H4 (cell line): Measurements from ENCODE around the gene BEND7. TPM values are rescaled to one million over a fixed set of nuclear protein-coding genes. Genes with fewer than 3 reads are reported as not detected.

Experiments used
- DNase-seq: peaks from one replicate; pipeline ENCODE4 v3.0.0-alpha.2; 2015; ENCODE audit warnings: low spot score
- total RNA-seq: library from RNA; depleted of rRNA; stranded (reverse); fragments of >200 nt; shearing (Covaris generic); gene quantifications from 2 replicates; pipeline ENCODE4 v1.2.3, GENCODE V29; 2014

Gene BEND7
- total RNA-seq, 1 experiment from 2014 or later: 3.8 TPM

DNA sequence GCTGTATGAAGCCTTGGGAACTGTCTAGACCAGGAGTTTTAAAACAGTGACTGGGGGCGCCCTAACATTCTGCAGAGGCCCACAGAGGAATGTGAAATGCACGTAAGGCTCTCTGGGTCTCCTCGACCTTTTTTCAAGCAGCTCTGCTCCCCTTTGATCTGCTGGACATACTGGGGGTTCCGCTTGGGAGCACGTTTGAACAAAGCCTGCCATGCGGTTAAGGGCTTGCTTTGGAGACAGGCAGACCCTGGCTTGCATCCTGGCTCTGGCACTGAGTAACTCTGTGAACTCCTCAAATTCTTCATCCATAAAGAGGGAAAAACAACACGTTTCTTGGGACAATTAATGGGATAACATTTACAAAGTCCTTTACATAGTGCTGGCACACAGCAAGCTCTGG is 7.8 kb downstream of the BEND7 start:
- DNase-seq: no peak

DNA sequence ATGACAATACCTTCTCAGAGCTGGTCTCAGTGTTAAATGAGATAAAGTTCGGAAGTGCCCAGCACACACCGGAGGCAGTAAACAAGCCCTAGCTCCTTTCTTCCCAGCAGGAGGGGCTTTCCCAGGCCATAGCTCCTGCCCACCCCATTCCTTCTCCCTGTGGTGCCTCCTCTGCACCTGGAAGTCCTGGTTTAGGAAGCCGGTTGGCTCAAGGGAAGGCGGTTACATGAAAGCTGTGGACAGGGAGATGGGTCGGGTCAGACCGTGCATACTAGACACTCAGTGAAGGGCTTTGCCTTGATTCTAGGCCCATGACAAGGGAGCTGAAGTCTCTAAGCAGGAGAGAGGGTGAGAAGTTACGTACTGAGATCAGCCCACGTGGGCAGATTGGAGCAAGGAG is 8.6 kb downstream of the BEND7 start:
- no peak for DNase-seq

DNA sequence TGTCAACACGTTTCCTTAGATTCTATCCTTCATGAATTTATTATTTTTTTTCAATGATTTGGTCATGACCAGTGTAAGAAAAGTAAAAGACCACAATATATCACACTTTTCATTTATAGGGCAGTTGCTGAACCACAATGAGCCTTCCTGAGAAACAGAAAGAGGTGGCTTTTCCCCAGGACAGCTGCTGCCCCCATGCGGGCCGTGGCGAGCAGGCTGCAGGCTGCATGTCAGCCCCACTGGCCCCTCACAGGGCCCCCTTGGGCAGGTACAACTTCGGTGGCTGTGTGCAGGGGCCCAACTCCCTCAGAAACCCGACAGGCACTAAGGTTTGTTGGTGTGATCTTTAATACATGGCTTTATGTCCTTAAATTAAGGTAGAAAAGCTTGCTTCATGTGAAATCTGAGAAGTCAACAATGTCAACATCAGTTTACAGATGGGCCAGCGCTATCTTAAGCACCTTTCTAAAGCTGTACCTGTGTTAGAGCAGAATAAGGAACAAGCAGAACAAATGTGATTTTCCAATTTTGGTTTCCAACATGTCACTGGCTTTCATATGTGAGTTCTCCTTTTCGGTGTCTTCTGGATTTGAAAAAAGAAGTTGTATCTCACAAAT is 10.6 kb downstream of the BEND7 start:
- no peak for DNase-seq

DNA sequence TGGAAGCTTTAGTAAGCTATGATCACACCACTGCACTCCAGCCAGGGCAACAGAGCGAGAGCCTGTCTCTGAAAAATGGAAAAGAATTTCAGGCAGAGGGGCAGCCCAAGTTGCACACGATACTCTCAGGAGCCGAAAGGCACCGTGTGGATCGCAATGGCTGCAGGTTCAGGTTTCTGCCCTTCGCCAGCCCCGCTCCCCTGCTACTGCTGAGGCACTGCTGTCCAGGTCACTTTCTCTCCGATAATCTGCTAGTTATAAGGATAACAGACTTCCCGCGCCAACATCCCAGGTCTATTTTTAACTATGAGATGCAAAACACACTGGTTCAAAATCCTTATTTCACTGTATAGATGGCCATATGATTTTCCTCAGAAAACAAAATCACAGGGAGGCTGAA is 11.1 kb downstream of the BEND7 start:
- no peak for DNase-seq

DNA sequence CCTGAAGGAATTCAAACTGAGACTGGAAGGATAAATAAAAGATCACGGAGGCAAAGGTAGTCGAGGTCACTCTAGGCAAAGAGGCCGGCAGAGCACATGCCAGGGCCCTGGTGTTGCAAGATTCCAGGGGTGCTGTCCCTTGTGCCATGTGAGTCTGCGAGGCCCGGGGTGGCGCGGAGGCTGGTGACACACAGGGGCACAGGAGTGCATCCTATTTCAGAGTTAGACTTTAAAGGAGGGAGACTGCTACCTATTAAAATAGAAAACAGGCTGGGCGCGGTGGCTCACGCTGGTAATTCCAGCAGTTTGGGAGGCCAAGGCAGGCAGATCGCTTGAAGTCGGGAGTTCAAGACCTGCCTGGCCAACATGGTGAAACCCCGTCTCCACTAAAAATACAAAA is 12.6 kb downstream of the BEND7 start:
- no peak for DNase-seq

DNA sequence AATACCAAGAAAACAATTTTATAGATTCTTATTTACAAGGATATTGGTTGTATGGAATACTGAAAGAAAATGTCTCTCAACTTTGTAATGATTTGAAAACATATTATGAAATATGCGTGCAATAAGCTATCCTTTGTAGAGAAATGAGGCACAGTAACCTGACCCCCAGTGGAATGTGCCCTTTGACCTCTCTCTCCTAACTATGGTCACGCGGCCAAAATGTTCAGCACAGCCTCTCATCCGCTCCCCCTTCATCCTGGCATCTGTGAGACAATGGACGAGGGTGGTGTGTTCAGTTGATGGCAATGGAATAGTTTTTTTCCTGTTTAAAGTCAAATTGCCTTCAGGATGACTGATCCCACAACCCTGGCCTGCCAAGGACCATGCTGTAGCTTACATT is 13.3 kb downstream of the BEND7 start:
- no peak for DNase-seq

DNA sequence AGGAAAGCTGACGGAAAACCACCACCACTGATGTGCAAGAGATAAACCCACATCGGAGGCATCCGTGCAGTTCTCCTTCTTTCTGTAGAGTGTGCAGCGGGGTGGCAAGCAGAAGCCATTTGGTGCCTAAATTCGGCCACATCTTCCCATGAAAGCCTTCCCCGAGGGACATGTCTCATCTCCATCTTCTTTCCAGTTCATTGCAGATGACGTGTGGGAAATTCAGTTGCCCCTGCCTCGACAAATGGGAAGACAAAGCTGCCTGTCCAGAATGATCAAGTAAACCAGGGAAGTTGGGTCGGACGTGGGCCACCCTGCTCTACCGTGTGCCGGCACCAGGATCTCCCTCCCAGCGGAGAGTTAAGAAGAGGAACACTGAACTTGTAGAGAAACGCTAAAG is 14.5 kb downstream of the BEND7 start:
- DNase-seq: no peak

DNA sequence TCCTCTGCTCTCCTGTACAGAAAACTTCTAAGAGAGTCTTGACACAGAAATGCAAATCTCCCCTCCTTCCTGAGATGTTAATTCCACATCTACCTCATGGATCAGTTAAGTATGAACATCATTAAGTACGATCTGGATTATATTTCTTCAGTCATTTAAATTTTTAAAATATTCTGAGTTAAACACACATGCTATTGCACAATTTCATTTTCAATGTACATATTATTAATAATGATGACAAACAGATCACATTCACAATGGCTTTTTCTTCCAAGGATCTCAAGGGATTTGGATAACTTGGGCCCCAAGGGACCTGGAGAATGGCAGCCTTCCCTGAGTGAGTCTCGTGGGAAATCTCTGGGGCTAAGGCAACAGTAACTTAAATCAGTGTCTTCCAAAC is 16.2 kb downstream of the BEND7 start:
- no peak for DNase-seq

DNA sequence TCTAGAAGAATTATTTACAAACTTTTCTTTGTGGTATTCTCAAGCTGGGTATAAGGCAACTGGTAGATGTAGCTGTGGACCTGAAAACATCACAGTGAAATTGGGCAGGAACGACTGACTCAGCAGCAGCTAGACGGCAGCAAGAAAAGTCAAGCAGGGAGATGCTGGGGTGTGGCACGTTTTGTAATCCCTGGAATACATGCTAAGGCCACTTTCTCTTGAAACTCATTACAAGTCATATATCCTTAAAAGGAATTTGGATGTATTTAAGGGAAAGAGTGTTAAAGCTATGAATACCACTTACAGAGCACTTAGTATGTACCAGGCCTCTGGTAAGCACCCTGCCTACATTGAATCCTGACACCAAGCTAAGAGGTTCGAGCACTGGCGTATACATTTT is 17.4 kb downstream of the BEND7 start:
- no peak for DNase-seq

DNA sequence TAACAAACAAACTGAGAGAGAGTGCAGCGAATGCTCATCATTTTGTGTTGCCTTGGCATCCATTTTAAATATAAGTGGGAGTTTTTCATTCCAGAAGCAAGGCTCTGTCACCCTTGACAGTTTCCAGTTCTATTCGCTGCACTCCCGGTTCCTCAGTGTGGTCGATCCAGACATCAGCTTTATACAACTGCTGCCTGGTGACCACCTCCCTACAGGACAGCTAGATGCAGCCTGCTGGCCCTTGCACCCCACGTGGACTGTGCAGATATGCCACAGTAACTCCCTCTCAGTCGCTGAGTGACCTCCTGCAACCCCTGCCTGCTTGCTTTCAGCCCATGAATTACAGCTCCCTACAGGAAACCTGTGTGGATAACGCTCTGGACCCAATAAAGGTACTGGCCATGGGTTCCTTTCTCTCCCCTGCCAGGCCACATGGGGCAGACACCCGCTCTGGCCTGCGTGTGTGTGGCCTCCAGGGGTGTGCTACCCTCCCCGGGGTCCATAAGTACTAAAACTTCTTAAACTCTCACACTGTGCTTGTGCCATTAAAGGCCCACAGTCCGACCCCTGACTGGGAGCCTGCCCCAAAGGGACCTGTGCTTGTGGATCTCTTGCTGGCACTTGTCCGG is 23.6 kb downstream of the BEND7 start:
- no peak for DNase-seq

DNA sequence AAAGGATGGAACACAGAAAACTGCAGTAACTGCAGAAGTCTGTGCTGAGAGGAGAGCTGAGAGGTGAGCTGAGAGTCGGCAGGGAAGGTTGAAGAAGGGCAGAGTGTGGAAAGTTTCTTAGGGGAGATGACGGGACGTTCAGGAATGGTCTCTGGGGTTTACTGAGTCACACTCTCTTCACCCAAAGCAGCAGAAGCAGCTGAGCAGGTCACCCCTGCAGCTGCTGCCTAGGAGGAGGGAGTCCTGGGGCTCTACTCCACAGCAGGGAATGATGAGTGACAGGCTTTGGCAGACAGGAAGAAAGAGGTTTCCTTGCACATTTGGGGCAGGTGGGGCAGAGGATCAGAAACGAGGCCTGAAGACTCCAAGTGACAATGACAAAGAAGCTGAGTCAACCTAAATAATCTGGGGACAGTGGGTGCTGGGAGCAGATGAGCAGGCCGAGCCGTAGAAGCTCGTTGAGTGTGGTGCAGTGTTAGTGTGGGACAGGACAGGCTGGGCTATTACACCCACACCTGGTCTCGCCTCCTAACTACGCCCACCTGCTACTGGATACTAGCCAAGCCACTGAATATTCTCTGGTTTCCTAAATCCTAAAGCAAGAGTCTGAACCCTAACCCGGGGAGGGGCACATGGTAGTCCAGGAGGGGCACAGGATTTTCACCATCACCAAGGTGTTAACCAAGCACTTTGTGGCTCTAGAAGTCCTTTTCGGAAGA is 24.9 kb downstream of the BEND7 start:
- DNase-seq: no peak

DNA sequence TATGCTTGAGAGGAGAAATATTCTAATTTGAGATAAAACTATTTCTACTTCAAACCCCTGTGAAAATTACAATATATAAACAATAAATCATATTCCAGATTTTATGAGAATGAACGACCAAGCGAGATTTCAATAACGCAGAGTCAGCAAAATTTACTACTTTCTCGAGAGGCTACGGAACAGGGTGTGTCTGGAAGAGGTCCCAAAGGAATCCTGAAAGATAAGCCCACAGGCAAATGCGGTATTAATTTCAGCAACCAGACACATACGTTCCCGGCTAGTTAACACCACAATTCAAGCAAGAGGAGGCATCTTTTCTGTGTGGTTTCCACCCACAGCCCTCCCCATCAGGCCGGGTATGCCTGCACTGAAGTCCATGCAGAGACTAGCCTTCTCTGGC is 26.4 kb downstream of the BEND7 start:
- DNase-seq: no peak

DNA sequence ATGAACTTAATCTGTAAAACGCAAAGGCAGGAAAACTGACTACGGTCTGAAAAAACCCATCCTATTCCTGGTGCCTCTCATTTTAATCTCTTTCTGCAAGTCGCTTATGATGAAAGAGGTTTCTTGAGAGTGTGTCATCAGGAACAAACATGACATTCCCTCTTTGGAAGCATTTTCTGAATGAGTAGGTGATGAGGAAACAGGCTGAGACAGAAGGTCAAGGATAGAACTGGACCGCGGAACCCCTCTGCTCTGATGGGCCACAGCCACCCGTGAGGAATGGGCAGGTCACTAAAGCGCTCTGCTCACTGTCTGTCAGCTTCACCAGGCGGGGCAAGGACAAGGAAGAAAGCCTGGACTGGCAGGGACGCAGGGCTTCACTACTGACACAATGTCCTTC is 28.6 kb downstream of the BEND7 start:
- no peak for DNase-seq

DNA sequence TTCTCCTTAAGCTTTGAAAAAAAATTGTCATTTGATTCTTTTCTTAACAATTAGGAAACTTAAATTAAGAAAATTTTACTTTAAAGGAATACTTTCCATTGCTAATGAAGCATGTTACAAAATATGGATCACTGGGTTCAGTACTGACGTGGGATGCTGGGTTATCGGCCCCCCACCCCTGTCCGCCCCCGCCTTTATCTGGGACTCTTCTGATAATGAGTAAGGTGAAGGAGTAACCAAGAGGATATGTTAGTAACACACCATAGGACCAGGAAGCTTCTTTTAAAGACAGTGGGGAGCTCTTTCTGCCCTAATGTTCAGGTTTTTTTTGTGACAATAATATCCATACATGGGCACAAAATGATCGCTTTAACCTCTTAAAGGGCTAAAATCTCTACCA is 29.7 kb downstream of the BEND7 start:
- DNase-seq: no peak

DNA sequence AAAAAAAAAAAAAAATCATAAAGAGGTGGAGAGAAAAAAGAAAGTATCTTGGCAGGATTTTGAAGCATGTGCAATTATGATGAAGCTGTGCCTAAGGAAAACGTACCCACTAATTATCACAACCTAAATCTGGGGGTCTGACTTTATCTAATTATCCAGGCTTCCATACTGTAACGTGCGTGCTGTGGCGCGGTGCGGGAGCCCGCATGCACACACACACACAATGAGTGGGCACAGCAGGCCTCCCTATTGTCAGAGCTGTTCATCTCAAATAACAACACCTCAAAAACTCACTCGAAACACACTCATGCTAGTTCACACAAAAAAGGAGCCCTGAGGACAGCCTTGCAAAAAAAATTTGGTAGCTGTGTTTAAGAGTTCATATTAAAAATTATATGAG is 31.9 kb downstream of the BEND7 start:
- no peak for DNase-seq

DNA sequence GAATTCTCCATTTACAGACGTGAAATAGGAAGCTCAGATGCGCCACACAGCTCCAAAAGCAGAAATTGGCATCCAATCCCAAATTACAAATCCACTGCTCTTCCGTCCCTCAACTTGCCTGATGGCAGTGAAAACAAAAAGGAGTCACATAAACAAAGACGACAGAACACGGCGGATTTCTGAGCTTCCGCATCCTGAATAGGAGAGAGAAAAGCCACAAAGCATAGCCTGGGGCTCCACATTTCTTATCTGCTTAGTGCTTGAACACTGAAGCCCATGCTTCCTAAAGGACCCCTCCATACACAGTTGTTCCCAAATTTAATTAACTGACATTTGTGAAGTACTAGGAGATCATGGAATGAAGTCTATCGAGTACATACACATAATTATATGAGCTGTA is 32.6 kb downstream of the BEND7 start:
- DNase-seq: no peak

DNA sequence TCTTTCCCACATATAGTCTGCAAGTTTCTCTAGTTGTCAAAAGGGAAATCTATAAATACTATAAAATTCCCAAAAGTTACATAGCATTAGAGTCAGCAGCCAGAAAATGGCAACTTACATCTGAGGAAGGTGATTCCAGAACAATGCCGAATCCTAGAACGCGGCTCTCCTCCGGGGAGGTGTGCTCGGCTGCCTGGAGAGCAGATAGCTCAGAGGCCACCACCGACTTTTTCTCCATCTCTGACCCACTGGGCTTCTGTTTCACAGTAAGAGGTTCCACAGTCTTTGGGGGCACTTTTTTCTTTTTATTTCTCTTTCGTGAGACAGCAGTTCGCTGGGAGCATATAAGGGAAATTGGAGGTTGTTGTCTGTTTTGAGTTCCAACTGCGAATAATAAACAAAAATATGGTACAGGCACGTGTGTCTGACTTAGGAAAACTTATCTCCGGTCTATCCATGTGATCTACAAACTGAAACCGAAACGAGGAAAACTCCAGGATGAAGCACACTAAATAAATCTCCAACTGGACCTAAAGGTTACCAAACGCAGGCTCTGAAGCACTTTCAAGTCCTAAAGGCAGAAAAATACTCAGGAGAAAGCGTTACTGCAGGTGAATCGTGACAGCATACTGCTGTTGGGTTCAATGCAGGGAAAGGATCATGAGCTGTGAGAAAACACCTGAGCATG is 36.2 kb downstream of the BEND7 start:
- DNase-seq: peak; percentile 5

DNA sequence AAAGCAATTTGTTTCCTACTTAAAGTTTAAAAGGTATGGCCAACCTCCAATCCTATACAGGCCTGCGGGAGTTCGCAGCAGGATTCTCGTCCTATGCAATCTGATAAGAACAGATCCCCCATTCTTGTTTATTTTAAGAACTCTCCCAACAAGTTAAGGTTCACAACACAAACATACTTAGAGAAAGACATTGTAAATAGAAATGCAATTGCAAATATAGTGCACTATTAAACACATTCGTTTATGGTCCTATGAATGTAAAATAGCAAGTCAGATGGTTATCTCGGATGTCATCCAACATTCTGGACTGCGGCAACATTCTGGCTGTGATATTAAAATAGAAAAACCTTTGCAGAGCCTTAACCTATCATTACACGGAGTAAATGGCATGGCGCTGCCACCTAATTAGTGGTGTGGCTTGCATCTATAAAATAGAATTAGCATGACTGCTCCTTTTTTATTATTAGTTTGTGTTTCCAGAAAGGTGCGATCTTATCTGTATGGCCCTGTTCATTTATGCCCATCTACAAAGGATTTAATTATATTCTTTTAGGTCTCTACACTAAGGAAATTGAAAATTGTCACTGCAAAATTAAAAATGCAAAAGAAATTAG is 37.0 kb downstream of the BEND7 start:
- no peak for DNase-seq

DNA sequence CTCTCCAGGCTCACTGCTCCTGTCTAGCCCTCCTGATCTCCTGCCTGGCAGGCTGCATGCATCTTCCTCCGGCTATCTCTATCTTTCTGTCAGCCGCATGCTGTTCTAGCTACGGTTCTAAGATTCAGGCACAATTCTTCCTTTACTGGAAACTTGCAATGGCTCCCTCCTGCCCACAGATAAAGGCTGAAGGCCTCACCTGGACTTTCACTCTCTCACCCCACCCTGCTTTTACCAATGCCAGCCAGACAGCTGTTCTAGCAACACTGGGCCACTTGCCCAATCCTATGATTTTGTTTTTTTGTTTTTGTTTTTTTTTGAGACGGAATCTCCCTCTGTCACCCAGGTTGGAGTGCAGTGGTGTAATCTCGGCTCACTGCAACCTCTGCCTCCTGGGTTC is 38.3 kb downstream of the BEND7 start:
- no peak for DNase-seq

DNA sequence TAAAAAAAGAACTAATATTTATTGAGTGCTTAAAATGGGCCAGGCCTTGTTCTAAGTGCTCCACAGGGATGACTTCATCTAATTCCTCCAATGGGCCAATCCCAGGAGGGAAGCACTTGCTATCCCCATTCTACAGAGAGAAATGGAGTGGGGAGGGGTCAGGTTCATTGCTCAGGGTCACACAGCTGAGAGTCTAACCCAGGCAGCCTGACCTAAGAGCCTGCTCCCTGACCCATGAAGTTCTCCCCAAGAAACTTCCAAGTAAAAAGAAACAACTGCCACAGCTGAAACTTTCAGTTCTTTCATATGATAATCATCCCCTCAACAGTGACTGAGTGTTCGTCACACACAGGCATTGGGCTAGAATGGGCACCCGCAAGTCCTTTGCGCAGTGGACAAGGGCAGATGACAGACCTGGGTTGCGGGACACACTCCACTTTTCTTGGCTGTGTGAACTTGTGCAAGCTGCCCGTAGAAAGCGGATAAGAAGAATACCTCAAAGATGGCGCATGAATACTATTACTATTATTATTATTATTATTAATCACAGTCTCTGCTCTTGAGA is 39.7 kb downstream of the BEND7 start:
- no peak for DNase-seq

DNA sequence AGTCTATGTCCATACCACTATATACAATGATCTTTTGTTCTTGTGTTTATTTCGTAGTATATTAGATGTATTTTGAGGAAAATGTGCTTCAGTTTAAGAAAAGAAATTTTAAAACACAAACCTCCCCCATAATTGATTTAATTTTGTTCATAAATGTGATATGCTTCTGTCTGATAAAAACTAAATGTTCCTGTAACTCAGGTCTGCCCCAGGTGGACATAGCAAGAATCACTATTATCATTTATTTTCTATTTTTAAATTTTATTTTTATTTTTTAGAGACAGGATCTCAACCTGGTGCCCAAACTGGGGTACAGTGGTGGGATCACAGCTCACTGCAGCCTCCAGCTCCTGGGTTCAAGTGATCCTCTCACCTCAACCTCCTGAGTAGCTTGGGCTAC is 43.2 kb downstream of the BEND7 start:
- no peak for DNase-seq

DNA sequence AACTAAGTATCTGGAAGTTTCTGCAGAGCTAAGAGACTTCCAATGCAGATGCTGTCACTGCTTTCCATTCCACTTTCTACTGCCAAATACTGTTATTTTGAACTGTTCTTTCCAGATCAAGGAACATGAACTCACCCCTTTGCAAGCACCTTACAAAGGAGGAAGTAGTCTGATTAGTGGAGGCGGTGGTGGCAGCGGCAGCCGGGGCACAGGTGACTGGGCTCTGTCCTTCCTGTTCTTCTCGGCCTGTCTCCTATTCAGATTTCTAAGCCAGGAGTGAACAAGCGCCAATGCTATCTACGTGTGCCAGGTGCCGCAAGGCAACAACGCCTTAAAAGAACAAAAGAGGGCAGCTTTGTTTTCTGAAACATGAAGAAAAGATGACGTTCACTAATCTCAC is 44.9 kb downstream of the BEND7 start:
- DNase-seq: no peak
